OCI-LY1 (cell line): ENCODE results near the gene EEF1AKMT1.

Experiments used
- H2AFZ ChIP-seq: fragments of 200-600 bp; sonication (generic), shearing (Covaris generic); 2 replicates; pipeline ENCODE4 v1.6.0; 2014; ENCODE audit warnings: antibody characterized with exemption, mild to moderate bottlenecking, low read length
- H3F3A ChIP-seq: fragments of 200-600 bp; sonication (generic), shearing (Covaris generic); 2 replicates; pipeline ENCODE4 v1.6.0; 2014; ENCODE audit warnings: mild to moderate bottlenecking, antibody characterized with exemption, low read length, moderate library complexity; ENCODE audit not compliant: insufficient read depth
- H3K27ac ChIP-seq: fragments of 200-600 bp; sonication (generic); 2 replicates; pipeline ENCODE4 v1.5.1; 2014; ENCODE audit warnings: low read length, mixed run types, mild to moderate bottlenecking, low read depth; ENCODE audit not compliant: poor library complexity, severe bottlenecking
- H3K27me3 ChIP-seq: fragments of 200-600 bp; sonication (generic); 2 replicates; pipeline ENCODE4 v1.6.0; 2014; ENCODE audit warnings: antibody characterized with exemption, mild to moderate bottlenecking, low read length, moderate library complexity; ENCODE audit not compliant: insufficient read depth
- H3K36me3 ChIP-seq: fragments of 200-600 bp; sonication (generic); 2 replicates; pipeline ENCODE4 v1.6.1; 2014; ENCODE audit warnings: mild to moderate bottlenecking, antibody characterized with exemption, low read length, moderate library complexity, mixed read lengths; ENCODE audit not compliant: insufficient read depth
- H3K4me1 ChIP-seq: fragments of 200-600 bp; sonication (generic); 2 replicates; pipeline ENCODE4 v1.5.1; 2014; ENCODE audit warnings: mild to moderate bottlenecking, low read length, moderate library complexity; ENCODE audit not compliant: insufficient read depth, severe bottlenecking
- H3K4me2 ChIP-seq: fragments of 200-600 bp; sonication (generic), shearing (Covaris generic); 2 replicates; pipeline ENCODE4 v1.6.1; 2014; ENCODE audit warnings: low read length
- H3K4me3 ChIP-seq: fragments of 200-600 bp; sonication (generic); 2 replicates; pipeline ENCODE4 v1.5.1; 2014; ENCODE audit warnings: low read length, low read depth, mild to moderate bottlenecking, mixed read lengths; ENCODE audit not compliant: poor library complexity, severe bottlenecking
- H3K79me2 ChIP-seq: fragments of 200-600 bp; shearing (Covaris generic); 2 replicates; pipeline ENCODE4 v1.6.1; 2016; ENCODE audit warnings: mixed run types, low read length, mixed read lengths; ENCODE audit not compliant: insufficient read depth
- H3K9ac ChIP-seq: fragments of 200-600 bp; sonication (generic), shearing (Covaris generic); 2 replicates; pipeline ENCODE4 v1.6.1; 2014; ENCODE audit warnings: mild to moderate bottlenecking, low read length, mixed read lengths
- H3K9me2 ChIP-seq: fragments of 200-600 bp; sonication (generic), shearing (Covaris generic); 2 replicates; pipeline ENCODE4 v1.6.1; 2014; ENCODE audit warnings: low read depth, mild to moderate bottlenecking, low read length, mixed read lengths
- H3K9me3 ChIP-seq: fragments of 200-600 bp; shearing (Covaris generic); 2 replicates; pipeline ENCODE4 v1.6.1; 2014; ENCODE audit warnings: low read length, mixed read lengths
- H4K20me1 ChIP-seq: fragments of 200-600 bp; sonication (generic), shearing (Covaris generic); 2 replicates; pipeline ENCODE4 v1.6.0; 2016; ENCODE audit warnings: mild to moderate bottlenecking, low read length; ENCODE audit not compliant: insufficient read depth
- CTCF ChIP-seq: fragments of 200-600 bp; sonication (generic), shearing (Covaris generic); IDR thresholded peaks from 2 replicates; pipeline ENCODE4 v1.5.1; 2017; ENCODE audit warnings: mild to moderate bottlenecking, antibody characterized with exemption, low read length, moderate library complexity, mixed read lengths
- EZH2 ChIP-seq: fragments of 200-600 bp; sonication (generic), shearing (Covaris generic); IDR thresholded peaks from 2 replicates; pipeline ENCODE4 v1.8.0; 2017; ENCODE audit warnings: borderline replicate concordance, mixed run types, mild to moderate bottlenecking, antibody characterized with exemption, low read length, moderate library complexity, mixed read lengths

The EEF1AKMT1 gene

GRCh38 chr13:20701461-20701860, 72.3 kb downstream of the EEF1AKMT1 start:
- H3K4me3 ChIP-seq, result no peak overlapping the region
- H3F3A ChIP-seq, result no peaks in the 10 kb centered on the region
- no peaks in the 10 kb centered on the region for H3K36me3 ChIP-seq
- peaks cover 12% of the 10 kb centered on the region for H3K4me1 ChIP-seq
- no peaks in the 10 kb centered on the region for H3K9me3 ChIP-seq
- no peak overlapping the region for H3K27ac ChIP-seq
- no peaks in the 10 kb centered on the region for H4K20me1 ChIP-seq
- H3K4me2 ChIP-seq, result no peak overlapping the region
- no peak overlapping the region for H3K9ac ChIP-seq
- no peaks in the 10 kb centered on the region for H3K9me2 ChIP-seq
- no peak for TF ChIP-seq CTCF
- TF ChIP-seq EZH2, result no peak
- no peaks in the 10 kb centered on the region for H3K79me2 ChIP-seq
- no peaks in the 10 kb centered on the region for H3K27me3 ChIP-seq
- H2AFZ ChIP-seq, result no peak overlapping the region

- no peaks in the 10 kb centered on the region for H3K36me3 ChIP-seq
- no peak for TF ChIP-seq CTCF
- TF ChIP-seq EZH2, result no peak
- no peak overlapping the region for H3K4me2 ChIP-seq
- no peaks in the 10 kb centered on the region for H3K79me2 ChIP-seq
- H3K4me3 ChIP-seq, result no peak overlapping the region
- no peak overlapping the region for H3K27ac ChIP-seq
- no peaks in the 10 kb centered on the region for H3K9me2 ChIP-seq
- no peaks in the 10 kb centered on the region for H3K27me3 ChIP-seq
- H4K20me1 ChIP-seq, result no peaks in the 10 kb centered on the region
- no peaks in the 10 kb centered on the region for H3F3A ChIP-seq
- H3K4me1 ChIP-seq, result peaks cover 12% of the 10 kb centered on the region
- H3K9ac ChIP-seq, result no peak overlapping the region
- H2AFZ ChIP-seq, result no peak overlapping the region
- no peaks in the 10 kb centered on the region for H3K9me3 ChIP-seq
Measured at GRCh38 chr13:20700288-20700687, 73.5 kb downstream of the EEF1AKMT1 start.

- H3F3A ChIP-seq, result no peaks in the 10 kb centered on the region
- no peak overlapping the region for H3K4me3 ChIP-seq
- TF ChIP-seq CTCF (no peak), EZH2 (no peak)
- no peak overlapping the region for H3K9ac ChIP-seq
- no peak overlapping the region for H3K4me2 ChIP-seq
- H3K9me2 ChIP-seq, result no peaks in the 10 kb centered on the region
- no peak overlapping the region for H3K27ac ChIP-seq
- H4K20me1 ChIP-seq, result no peaks in the 10 kb centered on the region
- H3K36me3 ChIP-seq, result no peaks in the 10 kb centered on the region
- no peak overlapping the region for H2AFZ ChIP-seq
- no peaks in the 10 kb centered on the region for H3K79me2 ChIP-seq
- no peaks in the 10 kb centered on the region for H3K9me3 ChIP-seq
- peaks cover 12% of the 10 kb centered on the region for H3K4me1 ChIP-seq
- no peaks in the 10 kb centered on the region for H3K27me3 ChIP-seq
Measured at GRCh38 chr13:20699715-20700114, 74.0 kb downstream of the EEF1AKMT1 start.
